ENCODE measurements around the gene TMCO5A. TPM values are rescaled to one million over a fixed set of nuclear protein-coding genes. Genes with fewer than 3 reads are reported as not detected.
A peak's percentile ranks its signal among the peaks of the same experiment; 100 is the strongest.

Gene TMCO5A
- total RNA-seq, 1 experiment from 2014 or later, result not detected

GRCh38 chr15:37907136-37907535 lies 27.3 kb upstream of the TMCO5A start:
- no peaks in the 10 kb centered on the region for H3K9me3 ChIP-seq (ENCODE audit: low read depth, low read length, poor library complexity, severe bottlenecking)
- H3K27ac ChIP-seq (ENCODE audit: low read depth, low read length, poor library complexity, severe bottlenecking), result no peak overlapping the region
- CTCF ChIA-PET, result no interaction called here
- DNase-seq (ENCODE audit: low spot score), result peak; percentile 13
- intact Hi-C loops (cut with micrococcal nuclease; ENCODE audit: unreplicated experiment), result no loop called here
- TF ChIP-seq EZH2 (IDR thresholded peaks at IDR 0.05; ENCODE audit: borderline replicate concordance, low read depth, low read length, poor library complexity, severe bottlenecking), result no peak
- TF ChIP-seq CTCF (conservative IDR thresholded peaks at IDR 0.05; ENCODE audit: low read depth, low read length), result no peak
- no peaks in the 10 kb centered on the region for H3K27me3 ChIP-seq (replicated peaks; ENCODE audit: insufficient read depth, low read depth, low read length, poor library complexity)
- H3K36me3 ChIP-seq (ENCODE audit: insufficient read depth, low read length, poor library complexity, severe bottlenecking), result no peaks in the 10 kb centered on the region
- no peak overlapping the region for H3K4me3 ChIP-seq (ENCODE audit: low read depth, low read length, poor library complexity, severe bottlenecking)
- POLR2A ChIA-PET (ENCODE audit: low non-redundant PET), result no interaction called here
- H3K4me1 ChIP-seq (ENCODE audit: insufficient read depth, low read length, poor library complexity, severe bottlenecking), result no peaks in the 10 kb centered on the region
- BruUV-seq (replicated peaks), result no TSS peak

- no peak for DNase-seq (ENCODE audit: low spot score)
- POLR2A ChIA-PET (ENCODE audit: low non-redundant PET), result interaction anchor here (0.6 kb wide), 1 partner anchor 647 kb away, joined by 5 read pairs; no protein-coding TSS in a partner anchor
- CTCF ChIA-PET, result no interaction called here
Observed at GRCh38 chr15:37921527-37922385, 12.7 kb upstream of the TMCO5A start.

GRCh38 chr15:37926136-37926535 lies 8.3 kb upstream of the TMCO5A start:
- DNase-seq (ENCODE audit: low spot score), result no peak
- intact Hi-C loops (cut with micrococcal nuclease; ENCODE audit: unreplicated experiment), result no loop called here
- H3K27me3 ChIP-seq (replicated peaks; ENCODE audit: insufficient read depth, low read depth, low read length, poor library complexity), result no peaks in the 10 kb centered on the region
- H3K36me3 ChIP-seq (ENCODE audit: insufficient read depth, low read length, poor library complexity, severe bottlenecking), result no peaks in the 10 kb centered on the region
- ChIA-PET POLR2A (ENCODE audit: low non-redundant PET) (no interaction called here), CTCF (no interaction called here)
- TF ChIP-seq CTCF (conservative IDR thresholded peaks at IDR 0.05; ENCODE audit: low read depth, low read length) (no peak), EZH2 (IDR thresholded peaks at IDR 0.05; ENCODE audit: borderline replicate concordance, low read depth, low read length, poor library complexity, severe bottlenecking) (no peak)
- H3K27ac ChIP-seq (ENCODE audit: low read depth, low read length, poor library complexity, severe bottlenecking), result no peak overlapping the region
- H3K9me3 ChIP-seq (ENCODE audit: low read depth, low read length, poor library complexity, severe bottlenecking), result no peaks in the 10 kb centered on the region
- no TSS peak for BruUV-seq (replicated peaks)
- H3K4me1 ChIP-seq (ENCODE audit: insufficient read depth, low read length, poor library complexity, severe bottlenecking), result no peaks in the 10 kb centered on the region
- H3K4me3 ChIP-seq (ENCODE audit: low read depth, low read length, poor library complexity, severe bottlenecking), result no peak overlapping the region

More at GRCh38 chr15:37921527-37922385, 12.7 kb upstream of the TMCO5A start:
- no peak for TF ChIP-seq CTCF (conservative IDR thresholded peaks at IDR 0.05; ENCODE audit: low read depth, low read length)
- TF ChIP-seq EZH2 (IDR thresholded peaks at IDR 0.05; ENCODE audit: borderline replicate concordance, low read depth, low read length, poor library complexity, severe bottlenecking), result no peak
- no TSS peak for BruUV-seq (replicated peaks)
- H3K36me3 ChIP-seq (ENCODE audit: insufficient read depth, low read length, poor library complexity, severe bottlenecking), result no peaks in the 10 kb centered on the region
- no peak overlapping the region for H3K27ac ChIP-seq (ENCODE audit: low read depth, low read length, poor library complexity, severe bottlenecking)
- no peak overlapping the region for H3K4me3 ChIP-seq (ENCODE audit: low read depth, low read length, poor library complexity, severe bottlenecking)
- H3K4me1 ChIP-seq (ENCODE audit: insufficient read depth, low read length, poor library complexity, severe bottlenecking), result no peaks in the 10 kb centered on the region
- H3K9me3 ChIP-seq (ENCODE audit: low read depth, low read length, poor library complexity, severe bottlenecking), result no peaks in the 10 kb centered on the region
- intact Hi-C loops (cut with micrococcal nuclease; ENCODE audit: unreplicated experiment), result no loop called here
- H3K27me3 ChIP-seq (replicated peaks; ENCODE audit: insufficient read depth, low read depth, low read length, poor library complexity), result no peaks in the 10 kb centered on the region
